HCT116 (cell line): ENCODE data around the gene ACBD6. TPM values are rescaled to one million over a fixed set of nuclear protein-coding genes. Genes with fewer than 3 reads are reported as not detected.
A peak's percentile ranks its signal among the peaks of the same experiment; 100 is the strongest.

ENCODE experiments used
- ATAC-seq: fragments of 200-7000 bp; cut with Tn5 transposase; 2 replicates; pipeline ENCODE4 v1.9.1; 2020; ENCODE audit warnings: mild to moderate bottlenecking, moderate library complexity
- BruUV-seq: library from RNA; stranded (reverse); fragments of 400-500 nt; replicated peaks from 2 replicates; lab custom pipeline; 2021; lab: Mats Ljungman, UMichigan
- CTCF ChIA-PET: fragments of 300-600 bp; sonication (Branson Sonifier 250); formaldehyde crosslinking; loops from one replicate; lab custom pipeline; 2021; ENCODE audit warnings: antibody characterized with exemption; lab: Charles Lee
- POLR2A ChIA-PET: fragments of 300-600, 350-600 bp; sonication (Branson Sonifier 250); formaldehyde crosslinking; loops from one replicate; lab custom pipeline; 2021; ENCODE audit warnings: antibody characterized with exemption; lab: Charles Lee
- RAD21 ChIA-PET, 2 experiments: fragments of 300-600 bp; sonication (Branson Sonifier 250); formaldehyde crosslinking; loops; one replicate each; lab custom pipeline; 2023; ENCODE audit warnings: low total read pairs in 2 of 2; ENCODE audit not compliant: uncharacterized antibody in 2 of 2, unreplicated experiment in 2 of 2, low non-redundant PET in 1 of 2; lab: Charles Lee
- DNase-seq: peaks from one replicate; pipeline ENCODE4 v3.0.0-alpha.2; 2010; ENCODE audit warnings: low read depth, low spot score
- H2AFZ ChIP-seq: fragments of 200-600 bp; shearing (Covaris generic), sonication (generic); 2 replicates; pipeline ENCODE4 v1.6.1; 2017; ENCODE audit warnings: low read depth, mixed run types, mixed read lengths, antibody characterized with exemption, low read length; ENCODE audit not compliant: poor library complexity, severe bottlenecking
- H3K27ac ChIP-seq: 2 replicates; pipeline ENCODE4 v1.5.1; 2012; ENCODE audit warnings: low read depth, low read length
- H3K27me3 ChIP-seq: fragments of 200-600 bp; sonication (generic); 2 replicates; pipeline ENCODE4 v1.6.1; 2016; ENCODE audit warnings: mixed run types, low read length, mixed read lengths; ENCODE audit not compliant: insufficient read depth
- H3K36me3 ChIP-seq, 2 experiments: fragments of 200-500 bp in 1 of 2; fragments of 200-600 bp in 1 of 2; sonication (Bioruptor generic) in 1 of 2; sonication (generic) in 1 of 2; 2 replicates each; pipeline versions ENCODE4 v1.5.1 to v1.6.1; 2014 to 2016; ENCODE audit warnings: low read length in 2 of 2, inconsistent platforms in 1 of 2, mixed read lengths in 1 of 2, mixed run types in 1 of 2; ENCODE audit not compliant: insufficient read depth in 2 of 2, control insufficient read depth in 1 of 2
- H3K4me1 ChIP-seq, 2 experiments: fragments of 200-600 bp in 1 of 2; sonication (generic) in 1 of 2; 2 replicates each; pipeline versions ENCODE4 v1.5.1 to v1.6.1; 2012 to 2017; ENCODE audit warnings: low read length in 2 of 2, inconsistent platforms in 1 of 2, mild to moderate bottlenecking in 1 of 2, mixed read lengths in 1 of 2, mixed run types in 1 of 2, moderate library complexity in 1 of 2; ENCODE audit not compliant: insufficient read depth in 2 of 2, control insufficient read depth in 1 of 2
- H3K4me2 ChIP-seq: fragments of 200-600 bp; sonication (generic); 2 replicates; pipeline ENCODE4 v1.6.1; 2017; ENCODE audit warnings: mixed run types, low read length, mixed read lengths
- H3K4me3 ChIP-seq, 2 experiments: fragments of 200-600 bp in 1 of 2; sonication (generic) in 1 of 2; replicated peaks in 1 of 2; 2 replicates each; pipeline ENCODE4 v1.5.1; 2011 to 2016; ENCODE audit warnings: low read length in 2 of 2, control low read depth in 1 of 2, low read depth in 1 of 2, mild to moderate bottlenecking in 1 of 2, mixed read lengths in 1 of 2, mixed run types in 1 of 2
- H3K79me2 ChIP-seq: fragments of 200-600 bp; sonication (generic); 2 replicates; pipeline ENCODE4 v1.6.1; 2017; ENCODE audit warnings: mild to moderate bottlenecking, mixed run types, low read length, moderate library complexity, mixed read lengths; ENCODE audit not compliant: insufficient read depth
- H3K9ac ChIP-seq: fragments of 200-600 bp; sonication (generic); 2 replicates; pipeline ENCODE4 v1.6.1; 2016; ENCODE audit warnings: low read length, mixed read lengths
- H3K9me2 ChIP-seq: fragments of 200-600 bp; sonication (generic), shearing (Covaris generic); 2 replicates; pipeline ENCODE4 v1.6.1; 2017; ENCODE audit warnings: mixed run types, mild to moderate bottlenecking, moderate library complexity; ENCODE audit not compliant: insufficient read depth
- H3K9me3 ChIP-seq, 2 experiments: fragments of 200-500 bp in 1 of 2; fragments of 200-600 bp in 1 of 2; sonication (Bioruptor generic) in 1 of 2; sonication (generic) in 1 of 2; 2 replicates each; pipeline ENCODE4 v1.6.1; 2014 to 2017; ENCODE audit warnings: low read length in 2 of 2, mixed read lengths in 2 of 2, inconsistent platforms in 1 of 2, low read depth in 1 of 2, mild to moderate bottlenecking in 1 of 2, mixed run types in 1 of 2, moderate library complexity in 1 of 2; ENCODE audit not compliant: control insufficient read depth in 1 of 2, insufficient read depth in 1 of 2
- H4K20me1 ChIP-seq: fragments of 200-600 bp; sonication (generic), shearing (Covaris generic); 2 replicates; pipeline ENCODE4 v1.6.1; 2017; ENCODE audit warnings: mixed run types, mild to moderate bottlenecking, moderate library complexity; ENCODE audit not compliant: insufficient read depth
- CEBPB ChIP-seq: IDR thresholded peaks from 2 replicates; pipeline ENCODE4 v1.6.1; 2012; ENCODE audit warnings: low read depth
- ELF1 ChIP-seq: IDR thresholded peaks from 2 replicates; pipeline ENCODE4 v1.6.1; 2012; ENCODE audit warnings: low read depth, borderline replicate concordance
- EZH2 ChIP-seq: fragments of 200-600 bp; sonication (generic); IDR thresholded peaks from 2 replicates; pipeline ENCODE4 v1.6.1; 2017; ENCODE audit warnings: antibody characterized with exemption, mixed run types
- EZH2phosphoT487 ChIP-seq: fragments of 200-600 bp; IDR thresholded peaks from 2 replicates; pipeline ENCODE4 v1.6.1; 2018; ENCODE audit warnings: antibody characterized with exemption, borderline replicate concordance
- FOSL1 ChIP-seq: IDR thresholded peaks from 2 replicates; pipeline ENCODE4 v1.6.1; 2012; ENCODE audit warnings: low read depth
- JUND ChIP-seq: IDR thresholded peaks from 2 replicates; pipeline ENCODE4 v1.6.1; 2012
- POLR2A ChIP-seq: IDR thresholded peaks from 2 replicates; pipeline ENCODE4 v1.7.0; 2011; ENCODE audit warnings: borderline replicate concordance; ENCODE audit not compliant: insufficient read depth, insufficient read length; ENCODE audit errors: extremely low read depth
- RAD21 ChIP-seq: IDR thresholded peaks from 2 replicates; pipeline ENCODE4 v1.6.1; 2012; ENCODE audit warnings: low read depth, mild to moderate bottlenecking
- SIN3A ChIP-seq: IDR thresholded peaks from 2 replicates; pipeline ENCODE4 v1.6.1; 2012; ENCODE audit warnings: low read depth
- SP1 ChIP-seq: IDR thresholded peaks from 2 replicates; pipeline ENCODE4 v1.6.1; 2012; ENCODE audit warnings: low read depth
- SRF ChIP-seq: IDR thresholded peaks from 2 replicates; pipeline ENCODE4 v1.6.1; 2012; ENCODE audit warnings: low read depth
- TCF7L2 ChIP-seq: IDR thresholded peaks from 2 replicates; pipeline ENCODE4 v1.7.0; 2011; ENCODE audit warnings: borderline replicate concordance, inconsistent platforms; ENCODE audit not compliant: insufficient read depth, insufficient read length; ENCODE audit errors: extremely low read depth
- YY1 ChIP-seq: IDR thresholded peaks from 2 replicates; pipeline ENCODE4 v1.6.1; 2011; ENCODE audit warnings: low read length, low read depth, moderate library complexity, mild to moderate bottlenecking; ENCODE audit not compliant: insufficient replicate concordance; ENCODE audit errors: extremely low read depth
- ZFX ChIP-seq: fragments of 450-650 bp; IDR thresholded peaks from 2 replicates; pipeline ENCODE4 v1.6.1; 2017
- intact Hi-C: fragments of 100-400 bp; cut with micrococcal nuclease; formaldehyde crosslinking; loops from 2 replicates; pipeline ENCODE4 v1.10.0; 2022
- total RNA-seq: library from RNA; stranded (reverse); gene quantifications from one replicate; pipeline ENCODE4 v1.2.1, GENCODE V29; 2021; ENCODE audit not compliant: unreplicated experiment
- TF ChIP-seq, protein P1 (sequence below): IDR thresholded peaks from 2 replicates; pipeline ENCODE4 v1.6.1; 2012
- TF ChIP-seq, protein P2 (sequence below): IDR thresholded peaks from 2 replicates; pipeline ENCODE4 v1.6.1; 2011; ENCODE audit warnings: mild to moderate bottlenecking, low read length, moderate library complexity; ENCODE audit not compliant: insufficient replicate concordance; ENCODE audit errors: extremely low read depth

ACBD6 gene
- total RNA-seq, 1 experiment from 2014 or later: 43.2 TPM

DNA sequence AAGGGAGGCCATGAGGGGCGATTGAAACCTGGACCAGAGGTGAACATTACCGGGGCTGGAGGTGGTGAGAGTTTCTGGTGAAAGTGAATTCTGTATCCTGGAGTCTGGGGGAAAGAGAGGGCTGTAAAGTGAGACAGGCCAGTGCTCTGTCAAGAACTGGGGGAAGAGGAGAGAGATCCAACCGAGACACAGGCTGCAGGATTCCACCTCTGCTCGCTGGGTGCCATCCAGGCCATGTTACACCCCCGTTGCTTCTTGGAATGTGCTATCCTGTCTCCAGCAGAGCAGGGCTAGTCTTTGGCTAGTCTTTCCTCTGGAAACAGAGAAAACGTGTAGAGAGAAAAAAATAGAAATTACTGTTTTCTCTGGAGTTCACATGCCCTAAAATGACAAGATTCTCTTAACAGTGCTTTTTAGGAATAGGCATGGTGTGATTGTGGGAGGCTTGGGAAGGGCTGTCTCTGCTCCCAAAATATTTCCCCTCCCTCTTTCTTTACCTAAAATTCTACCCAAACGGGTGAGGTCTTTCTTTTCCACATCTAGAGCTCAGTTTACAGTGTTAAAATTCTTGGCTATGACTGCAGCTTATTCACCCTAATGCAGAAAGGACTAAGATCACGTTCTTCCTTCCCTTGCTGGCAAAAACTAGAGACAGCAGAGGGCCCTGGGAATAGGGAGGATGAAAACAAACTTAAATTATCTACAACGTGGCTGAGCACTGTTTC is 39.9 kb upstream of the ACBD6 start:
- no peaks in the 10 kb centered on the region for H3K9me3 ChIP-seq
- peak overlapping the region; percentile 45 for H2AFZ ChIP-seq
- ChIA-PET RAD21 (no interaction called here), POLR2A (no interaction called here), CTCF (interaction anchor here (1.0 kb wide), 1 partner anchor 321 kb away, joined by 3 read pairs; no protein-coding TSS in a partner anchor)
- no peak overlapping the region for H3K9ac ChIP-seq
- H3K27ac ChIP-seq: no peak overlapping the region
- ATAC-seq (no peak), DNase-seq (no peak)
- H3K4me2 ChIP-seq: no peak overlapping the region
- TF ChIP-seq SRF (no peak), ZFX (no peak), CEBPB (no peak), SIN3A (no peak), EZH2phosphoT487 (no peak), POLR2A (no peak), YY1 (no peak), FOSL1 (no peak), TCF7L2 (no peak), EZH2 (no peak), SP1 (no peak), JUND (no peak), RAD21 (no peak), ELF1 (no peak)
- TF ChIP-seq, protein P1, sequence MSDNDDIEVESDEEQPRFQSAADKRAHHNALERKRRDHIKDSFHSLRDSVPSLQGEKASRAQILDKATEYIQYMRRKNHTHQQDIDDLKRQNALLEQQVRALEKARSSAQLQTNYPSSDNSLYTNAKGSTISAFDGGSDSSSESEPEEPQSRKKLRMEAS: no peak
- TF ChIP-seq, protein P2, sequence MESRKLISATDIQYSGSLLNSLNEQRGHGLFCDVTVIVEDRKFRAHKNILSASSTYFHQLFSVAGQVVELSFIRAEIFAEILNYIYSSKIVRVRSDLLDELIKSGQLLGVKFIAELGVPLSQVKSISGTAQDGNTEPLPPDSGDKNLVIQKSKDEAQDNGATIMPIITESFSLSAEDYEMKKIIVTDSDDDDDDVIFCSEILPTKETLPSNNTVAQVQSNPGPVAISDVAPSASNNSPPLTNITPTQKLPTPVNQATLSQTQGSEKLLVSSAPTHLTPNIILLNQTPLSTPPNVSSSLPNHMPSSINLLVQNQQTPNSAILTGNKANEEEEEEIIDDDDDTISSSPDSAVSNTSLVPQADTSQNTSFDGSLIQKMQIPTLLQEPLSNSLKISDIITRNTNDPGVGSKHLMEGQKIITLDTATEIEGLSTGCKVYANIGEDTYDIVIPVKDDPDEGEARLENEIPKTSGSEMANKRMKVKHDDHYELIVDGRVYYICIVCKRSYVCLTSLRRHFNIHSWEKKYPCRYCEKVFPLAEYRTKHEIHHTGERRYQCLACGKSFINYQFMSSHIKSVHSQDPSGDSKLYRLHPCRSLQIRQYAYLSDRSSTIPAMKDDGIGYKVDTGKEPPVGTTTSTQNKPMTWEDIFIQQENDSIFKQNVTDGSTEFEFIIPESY: no peak
- BruUV-seq: no TSS peak
- intact Hi-C loops: no loop called here
- no peak overlapping the region for H3K4me3 ChIP-seq
- H3K9me2 ChIP-seq: no peaks in the 10 kb centered on the region
- no peaks in the 10 kb centered on the region for H3K27me3 ChIP-seq
- no peaks in the 10 kb centered on the region for H3K79me2 ChIP-seq
- H3K4me1 ChIP-seq: no peaks in the 10 kb centered on the region
- H3K36me3 ChIP-seq: no peaks in the 10 kb centered on the region
- no peaks in the 10 kb centered on the region for H4K20me1 ChIP-seq
